ENCODE data around the gene PTPRM.

- no peak for TF ChIP-seq POLR2A (IDR thresholded peaks at IDR 0.05; ENCODE audit: low read depth)
- no peak for TF ChIP-seq CTCF (IDR thresholded peaks at IDR 0.05)
- no peak for TF ChIP-seq POLR2AphosphoS5 (IDR thresholded peaks at IDR 0.05)
Observed at GRCh38 chr18:8011906-8012305, 444.8 kb downstream of the PTPRM start.

Data from esophagus muscularis mucosa (tissue), 3 donors.